Measurements from ENCODE around the gene ADAMTS2.
"Not testable (repeated sequence)": the region's sequence is repeated elsewhere in the genome, so short reads cannot be mapped to it uniquely, and the experiment has no call there.

Gene ADAMTS2

GRCh38 chr5:179111267-179112207 is 233.7 kb downstream of the ADAMTS2 start:
- Mint-ChIP-seq H3K27ac (no peak overlapping the region), H3K9me3 (peaks cover 92% of the 10 kb centered on the region), H3K4me3 (no peak overlapping the region), H3K36me3 (ENCODE audit: low read depth) (no peaks in the 10 kb centered on the region), H3K4me1 (no peaks in the 10 kb centered on the region), H3K27me3 (ENCODE audit: low read depth, poor library complexity) (peaks cover 9% of the 10 kb centered on the region)
- no peak for TF ChIP-seq CTCF (IDR thresholded peaks at IDR 0.05)
- no peak for DNase-seq

GRCh38 chr5:179110528-179110927 is 234.7 kb downstream of the ADAMTS2 start:
- TF ChIP-seq CTCF (IDR thresholded peaks at IDR 0.05), result no peak
- Mint-ChIP-seq H3K4me3 (no peak overlapping the region), H3K9me3 (peaks cover 82% of the 10 kb centered on the region), H3K27me3 (ENCODE audit: low read depth, poor library complexity) (peaks cover 6% of the 10 kb centered on the region), H3K36me3 (ENCODE audit: low read depth) (no peaks in the 10 kb centered on the region), H3K4me1 (no peaks in the 10 kb centered on the region), H3K27ac (no peak overlapping the region)
- no peak for DNase-seq

DNA sequence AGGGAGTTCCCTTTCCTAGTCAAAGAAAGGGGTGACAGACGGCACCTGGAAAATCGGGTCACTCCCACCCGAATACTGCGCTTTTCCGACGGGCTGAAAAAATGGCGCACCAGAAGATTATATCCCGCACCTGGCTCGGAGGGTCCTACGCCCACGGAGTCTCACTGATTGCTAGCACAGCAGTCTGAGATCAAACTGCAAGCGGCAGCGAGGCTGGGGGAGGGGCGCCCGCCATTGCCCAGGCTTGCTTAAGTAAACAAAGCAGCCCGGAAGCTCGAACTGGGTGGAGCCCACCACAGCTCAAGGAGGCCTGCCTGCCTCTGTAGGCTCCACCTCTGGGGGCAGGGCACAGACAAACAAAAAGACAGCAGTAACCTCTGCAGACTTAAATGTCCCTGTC is 244.0 kb downstream of the ADAMTS2 start:
- H3K9me3 Mint-ChIP-seq, result peaks cover 60% of the 10 kb centered on the region
- not testable (repeated sequence) for H3K4me1 Mint-ChIP-seq; H3K27ac Mint-ChIP-seq; H3K4me3 Mint-ChIP-seq; DNase-seq; H3K27me3 Mint-ChIP-seq (ENCODE audit: low read depth, poor library complexity)
- H3K36me3 Mint-ChIP-seq (ENCODE audit: low read depth), result peaks cover 14% of the 10 kb centered on the region

DNA sequence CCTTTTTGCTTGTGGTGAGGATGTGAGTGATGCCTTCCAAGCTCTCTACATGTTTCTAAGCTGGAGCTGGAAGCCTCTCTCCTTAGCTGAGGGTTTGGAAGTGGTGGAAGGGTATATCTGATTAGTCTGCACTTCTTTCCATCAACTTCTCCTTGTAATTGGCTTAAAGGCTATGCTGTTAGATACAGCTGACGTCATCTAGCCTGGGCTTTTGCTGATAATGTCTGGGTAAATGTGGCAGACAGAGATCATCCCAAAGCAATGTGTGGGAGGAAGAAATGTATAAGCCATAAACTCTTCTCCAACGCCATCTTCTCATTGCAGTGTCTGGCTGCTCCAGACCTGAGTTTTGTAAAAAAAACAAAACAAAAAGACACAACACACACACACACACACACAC is 255.8 kb downstream of the ADAMTS2 start:
- no peaks in the 10 kb centered on the region for H3K4me1 Mint-ChIP-seq
- H3K36me3 Mint-ChIP-seq (ENCODE audit: low read depth), result peaks cover 6% of the 10 kb centered on the region
- TF ChIP-seq CTCF (IDR thresholded peaks at IDR 0.05), result no peak
- H3K27ac Mint-ChIP-seq, result no peak overlapping the region
- H3K4me3 Mint-ChIP-seq, result no peak overlapping the region
- H3K9me3 Mint-ChIP-seq, result peaks cover 89% of the 10 kb centered on the region
- no peak for DNase-seq
- H3K27me3 Mint-ChIP-seq (ENCODE audit: low read depth, poor library complexity), result peaks cover 3% of the 10 kb centered on the region

- peaks cover 5% of the 10 kb centered on the region for H3K27me3 Mint-ChIP-seq (ENCODE audit: low read depth, poor library complexity)
- no peak overlapping the region for H3K27ac Mint-ChIP-seq
- no peaks in the 10 kb centered on the region for H3K4me1 Mint-ChIP-seq
- peaks cover 98% of the 10 kb centered on the region for H3K9me3 Mint-ChIP-seq
- DNase-seq, result no peak
- peaks cover 74% of the 10 kb centered on the region for H3K36me3 Mint-ChIP-seq (ENCODE audit: low read depth)
- no peak overlapping the region for H3K4me3 Mint-ChIP-seq
- no peak for TF ChIP-seq CTCF (IDR thresholded peaks at IDR 0.05)
Observed at GRCh38 chr5:179080724-179081123, 264.5 kb downstream of the ADAMTS2 start.

DNA sequence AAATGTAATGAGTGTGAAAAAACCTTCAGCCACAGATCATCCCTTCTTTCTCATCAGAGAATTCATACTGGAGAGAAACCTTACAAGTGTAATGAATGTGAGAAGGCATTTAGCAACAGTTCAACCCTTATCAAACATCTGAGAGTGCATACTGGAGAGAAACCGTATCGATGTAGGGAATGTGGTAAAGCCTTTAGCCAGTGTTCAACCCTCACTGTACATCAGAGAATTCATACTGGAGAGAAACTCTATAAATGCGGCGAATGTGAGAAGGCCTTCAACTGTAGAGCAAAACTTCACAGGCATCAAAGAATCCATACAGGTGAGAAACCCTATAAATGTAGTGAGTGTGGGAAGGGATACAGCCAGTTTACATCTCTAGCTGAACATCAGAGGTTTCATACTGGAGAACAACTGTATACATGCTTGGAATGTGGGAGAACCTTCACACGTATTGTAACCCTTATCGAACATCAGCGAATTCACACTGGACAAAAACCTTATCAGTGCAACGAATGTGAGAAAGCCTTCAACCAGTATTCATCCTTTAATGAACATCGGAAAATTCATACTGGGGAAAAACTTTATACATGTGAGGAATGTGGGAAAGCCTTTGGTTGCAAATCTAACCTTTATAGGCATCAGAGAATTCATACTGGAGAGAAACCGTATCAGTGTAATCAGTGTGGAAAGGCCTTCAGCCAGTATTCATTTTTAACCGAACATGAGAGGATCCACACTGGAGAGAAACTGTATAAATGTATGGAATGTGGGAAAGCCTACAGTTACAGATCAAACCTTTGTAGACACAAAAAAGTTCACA is 265.9 kb downstream of the ADAMTS2 start:
- no peak for DNase-seq
- H3K9me3 Mint-ChIP-seq, result peaks cover 96% of the 10 kb centered on the region
- peaks cover 84% of the 10 kb centered on the region for H3K36me3 Mint-ChIP-seq (ENCODE audit: low read depth)
- no peak for TF ChIP-seq CTCF (IDR thresholded peaks at IDR 0.05)
- H3K4me3 Mint-ChIP-seq, result no peak overlapping the region
- H3K27ac Mint-ChIP-seq, result no peak overlapping the region
- H3K4me1 Mint-ChIP-seq, result no peaks in the 10 kb centered on the region
- H3K27me3 Mint-ChIP-seq (ENCODE audit: low read depth, poor library complexity), result peaks cover 8% of the 10 kb centered on the region
